T-cell (primary cell): ENCODE measurements around the gene ROBO2. TPM values are rescaled to one million over a fixed set of nuclear protein-coding genes. Genes with fewer than 3 reads are reported as not detected.

Experiments
- ATAC-seq, 4 experiments: fragments of 200-7000 bp in 3 of 4; fragments of 150-1000 bp in 1 of 4; cut with Tn5 transposase; replicated peaks in 1 of 4; 1 replicate in 3 of 4; 2 replicates in 1 of 4; pipeline ENCODE4 v1.10.0; 2021; ENCODE audit warnings: moderate library complexity in 3 of 4, mild to moderate bottlenecking in 2 of 4, moderate number of reproducible peaks in 1 of 4
- CTCF ChIA-PET, 2 donors: fragments of 300-600 bp; sonication (Branson Sonifier 250); formaldehyde crosslinking; loops; one replicate each; lab custom pipeline; 2022; ENCODE audit warnings: antibody characterized with exemption in 2 of 2; lab: Charles Lee
- POLR2A ChIA-PET, 2 donors: fragments of 300-600 bp; sonication (Branson Sonifier 250); formaldehyde crosslinking; loops; one replicate each; lab custom pipeline; 2022; ENCODE audit warnings: antibody characterized with exemption in 2 of 2; lab: Charles Lee
- DNase-seq, 35 experiments: peaks; one replicate each; pipeline versions ENCODE4 v3.0.0 to v3.0.0-alpha.2; 2013 to 2023
- H3K27ac ChIP-seq: one replicate; pipeline ENCODE4 v1.5.1; 2013; ENCODE audit warnings: low read length
- H3K27me3 ChIP-seq, 2 experiments: replicated peaks in 1 of 2; 1 replicate in 1 of 2; 2 replicates in 1 of 2; pipeline versions ENCODE4 v1.6.1 to v1.7.0; 2013; ENCODE audit warnings: low read length in 1 of 2, mixed read lengths in 1 of 2; ENCODE audit not compliant: control insufficient read depth in 2 of 2, insufficient read depth in 2 of 2; ENCODE audit errors: extremely low read depth in 1 of 2
- H3K36me3 ChIP-seq, 2 donors: 1 replicate in 1 of 2; 2 replicates in 1 of 2; pipeline versions ENCODE4 v1.6.1 to v1.7.0; 2013; ENCODE audit warnings: low read length in 1 of 2; ENCODE audit not compliant: control insufficient read depth in 2 of 2, insufficient read depth in 1 of 2; ENCODE audit errors: extremely low read depth in 1 of 2
- H3K4me1 ChIP-seq, 2 experiments: 1 replicate in 1 of 2; 2 replicates in 1 of 2; pipeline versions ENCODE4 v1.6.1 to v1.7.0; 2013; ENCODE audit warnings: low read length in 2 of 2, mixed read lengths in 1 of 2; ENCODE audit not compliant: insufficient read depth in 2 of 2, control insufficient read depth in 1 of 2; ENCODE audit errors: extremely low read depth in 1 of 2
- H3K4me3 ChIP-seq, 2 donors: 1 replicate in 1 of 2; 2 replicates in 1 of 2; pipeline versions ENCODE4 v1.5.1 to v1.7.0; 2013; ENCODE audit warnings: mild to moderate bottlenecking in 2 of 2, low read length in 1 of 2, moderate library complexity in 1 of 2; ENCODE audit not compliant: control insufficient read depth in 1 of 2; ENCODE audit errors: extremely low read depth in 1 of 2
- H3K9me3 ChIP-seq: 2 replicates; pipeline ENCODE4 v1.7.0; 2013
- H3K27ac Mint-ChIP-seq, 2 donors: one replicate each; pipeline ENCODE4 v1.8.0; 2020 to 2021; ENCODE audit warnings: mild to moderate bottlenecking in 2 of 2, mixed read lengths in 2 of 2
- H3K27me3 Mint-ChIP-seq, 2 donors: one replicate each; pipeline ENCODE4 v1.8.0; 2021 to 2022; ENCODE audit warnings: mixed read lengths in 2 of 2
- H3K36me3 Mint-ChIP-seq: one replicate; pipeline ENCODE4 v1.8.0; 2021; ENCODE audit warnings: mixed read lengths
- H3K4me1 Mint-ChIP-seq, 3 donors: one replicate each; pipeline ENCODE4 v1.8.0; 2020 to 2022; ENCODE audit warnings: mixed read lengths in 3 of 3, mild to moderate bottlenecking in 1 of 3
- H3K4me3 Mint-ChIP-seq, 3 donors: one replicate each; pipeline ENCODE4 v1.8.0; 2020 to 2022; ENCODE audit warnings: mild to moderate bottlenecking in 3 of 3, mixed read lengths in 3 of 3, moderate library complexity in 3 of 3
- H3K9me3 Mint-ChIP-seq, 3 donors: one replicate each; pipeline ENCODE4 v1.8.0; 2020 to 2022; ENCODE audit warnings: mixed read lengths in 3 of 3
- WGBS: methylation state at CpG from one replicate; pipeline ENCODE4 v1.1.5; 2013; ENCODE audit warnings: missing lambda C conversion rate; ENCODE audit not compliant: insufficient coverage; 5-methylcytosine and 5-hydroxymethylcytosine counted together
- total RNA-seq, 35 experiments: library from RNA in 6 of 35; stranded (reverse) in 6 of 35; fragments of 120-200 nt in 1 of 35; gene quantifications; one replicate each; pipeline versions ENCODE4 v1.2.1 to v1.2.4 and lab custom pipeline; 2013 to 2026

Gene ROBO2
- total RNA-seq, 5 donors from 2014 or later (not counting 1 experiment from before 2014, with no cell fraction given), result not detected

DNA sequence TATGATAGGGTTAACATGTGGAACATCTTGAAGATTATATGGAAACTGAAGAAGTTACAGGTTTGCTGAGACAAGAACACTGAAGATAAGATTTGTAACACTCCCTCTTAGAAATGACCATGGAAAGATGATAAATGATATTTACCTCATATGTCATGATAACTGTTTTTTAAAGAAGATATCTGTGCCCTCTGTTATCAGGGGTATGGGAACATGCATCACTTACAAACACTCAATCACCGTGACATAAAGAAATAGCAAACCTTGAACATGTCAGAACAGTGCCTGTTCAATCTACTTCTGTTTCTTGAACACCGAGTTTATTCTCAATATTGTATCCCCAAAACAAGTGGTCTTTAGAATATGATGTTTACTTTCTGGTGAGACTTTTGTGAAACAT, 149.4 kb downstream of the ROBO2 start:
- Histone ChIP-seq H3K27me3 (no peaks in the 10 kb centered on the region), H3K27ac (no peak overlapping the region), H3K9me3 (no peaks in the 10 kb centered on the region), H3K4me1 (no peaks in the 10 kb centered on the region), H3K4me3 (no peak overlapping the region), H3K36me3 (no peaks in the 10 kb centered on the region)
- ATAC-seq (no peak), DNase-seq (no peak)
- ChIA-PET POLR2A (no interaction called here), CTCF (no interaction called here)
- WGBS, result no CpG with 5 or more reads among the region's 2 CpGs
- H3K9me3 Mint-ChIP-seq, result peaks cover 10 to 17% (median 11%) of the 10 kb centered on the region in 3 donors
- H3K4me3 Mint-ChIP-seq, result no peak overlapping the region
- H3K4me1 Mint-ChIP-seq, result no peaks in the 10 kb centered on the region
- H3K27me3 Mint-ChIP-seq, result no peaks in the 10 kb centered on the region
- H3K36me3 Mint-ChIP-seq, result no peaks in the 10 kb centered on the region
- no peak overlapping the region for H3K27ac Mint-ChIP-seq

DNA sequence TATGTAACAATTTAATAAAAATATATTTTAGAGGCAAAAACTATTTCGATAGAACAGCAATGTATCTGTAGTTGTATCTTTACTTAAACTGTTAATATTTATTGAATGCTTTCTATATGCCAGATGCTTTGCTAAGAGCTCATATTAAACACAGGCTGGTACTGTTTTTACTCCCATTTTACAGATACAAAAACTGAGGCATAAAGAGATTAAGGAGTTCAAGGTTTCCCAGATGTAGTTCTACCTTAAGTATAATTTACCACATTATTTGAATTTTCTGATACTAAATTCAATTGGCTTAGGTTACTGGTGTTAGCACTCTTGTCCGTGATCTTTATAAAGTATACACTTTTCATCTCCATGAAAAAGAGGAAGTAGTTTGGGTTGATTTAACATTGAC, 149.8 kb downstream of the ROBO2 start:
- H3K4me1 Mint-ChIP-seq, result no peaks in the 10 kb centered on the region
- CTCF ChIA-PET, result no interaction called here
- no peaks in the 10 kb centered on the region for H3K36me3 ChIP-seq
- no peaks in the 10 kb centered on the region for H3K9me3 ChIP-seq
- no peak overlapping the region for H3K27ac Mint-ChIP-seq
- H3K9me3 Mint-ChIP-seq, result peaks cover 8 to 15% (median 11%) of the 10 kb centered on the region in 3 donors
- WGBS, result no CpG with 5 or more reads among the region's 2 CpGs
- H3K4me3 Mint-ChIP-seq, result no peak overlapping the region
- H3K36me3 Mint-ChIP-seq, result no peaks in the 10 kb centered on the region
- H3K27me3 ChIP-seq, result no peaks in the 10 kb centered on the region
- DNase-seq, result no peak
- H3K4me1 ChIP-seq, result no peaks in the 10 kb centered on the region
- ATAC-seq, result no peak
- H3K27me3 Mint-ChIP-seq, result no peaks in the 10 kb centered on the region
- POLR2A ChIA-PET, result no interaction called here
- H3K4me3 ChIP-seq, result no peak overlapping the region
- no peak overlapping the region for H3K27ac ChIP-seq

DNA sequence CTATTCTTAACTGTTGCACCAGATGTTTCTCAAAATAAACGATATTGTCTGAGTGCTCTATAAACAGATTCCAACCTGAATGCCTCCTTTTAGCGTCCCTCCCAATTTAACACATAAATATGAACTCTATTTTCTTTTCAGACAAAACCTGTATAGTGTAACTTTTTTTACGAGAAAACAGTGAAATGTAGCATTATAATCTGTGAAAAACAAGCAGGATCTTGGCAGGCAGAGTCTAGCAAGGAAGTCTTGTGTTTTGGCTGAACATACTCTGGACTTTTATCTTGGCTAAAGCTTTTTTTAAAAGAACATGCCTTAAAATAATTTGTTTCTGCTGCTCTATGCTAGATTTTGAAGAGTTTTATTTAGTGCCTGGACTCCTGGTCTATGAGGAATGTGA, 150.5 kb downstream of the ROBO2 start:
- Mint-ChIP-seq H3K4me1 (no peaks in the 10 kb centered on the region), H3K27ac (no peak overlapping the region), H3K9me3 (peaks cover 3 to 10% (median 7%) of the 10 kb centered on the region in 3 donors), H3K4me3 (no peak overlapping the region), H3K36me3 (no peaks in the 10 kb centered on the region), H3K27me3 (no peaks in the 10 kb centered on the region)
- CTCF ChIA-PET, result no interaction called here
- H3K4me1 ChIP-seq, result no peaks in the 10 kb centered on the region
- no peaks in the 10 kb centered on the region for H3K9me3 ChIP-seq
- no peaks in the 10 kb centered on the region for H3K36me3 ChIP-seq
- H3K27me3 ChIP-seq, result no peaks in the 10 kb centered on the region
- no peak overlapping the region for H3K27ac ChIP-seq
- no peak for DNase-seq
- 40% methylated on average over 1 of the region's 3 CpGs for WGBS
- no peak for ATAC-seq
- no peak overlapping the region for H3K4me3 ChIP-seq
- POLR2A ChIA-PET, result no interaction called here

DNA sequence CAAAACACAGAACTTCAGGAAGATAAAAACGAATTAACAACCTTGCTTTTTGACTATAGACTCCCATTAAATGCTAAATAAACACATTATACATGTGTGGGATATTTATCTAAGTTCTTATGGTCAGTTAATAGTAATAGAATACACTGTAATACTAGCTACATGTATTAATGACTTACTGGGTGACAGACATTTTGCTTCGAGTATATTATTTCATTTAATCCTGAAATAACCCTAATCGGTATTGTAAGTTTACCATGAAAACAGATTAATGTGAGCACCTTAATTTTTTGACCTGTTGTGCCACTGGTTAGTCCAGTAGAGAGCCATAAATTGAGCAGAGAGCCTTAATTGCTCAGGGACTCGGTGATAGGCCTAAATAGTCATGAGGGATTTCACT, 151.1 kb downstream of the ROBO2 start:
- Histone ChIP-seq H3K36me3 (no peaks in the 10 kb centered on the region), H3K4me3 (no peak overlapping the region), H3K4me1 (no peaks in the 10 kb centered on the region), H3K9me3 (no peaks in the 10 kb centered on the region), H3K27ac (no peak overlapping the region), H3K27me3 (no peaks in the 10 kb centered on the region)
- DNase-seq (no peak), ATAC-seq (no peak)
- CTCF ChIA-PET, result no interaction called here
- Mint-ChIP-seq H3K27ac (no peak overlapping the region), H3K27me3 (no peaks in the 10 kb centered on the region), H3K4me1 (no peaks in the 10 kb centered on the region), H3K4me3 (no peak overlapping the region), H3K9me3 (peaks cover 0 to 10% (median 9%) of the 10 kb centered on the region in 3 donors), H3K36me3 (no peaks in the 10 kb centered on the region)
- WGBS, result no CpG with 5 or more reads among the region's 4 CpGs
- POLR2A ChIA-PET, result no interaction called here

DNA sequence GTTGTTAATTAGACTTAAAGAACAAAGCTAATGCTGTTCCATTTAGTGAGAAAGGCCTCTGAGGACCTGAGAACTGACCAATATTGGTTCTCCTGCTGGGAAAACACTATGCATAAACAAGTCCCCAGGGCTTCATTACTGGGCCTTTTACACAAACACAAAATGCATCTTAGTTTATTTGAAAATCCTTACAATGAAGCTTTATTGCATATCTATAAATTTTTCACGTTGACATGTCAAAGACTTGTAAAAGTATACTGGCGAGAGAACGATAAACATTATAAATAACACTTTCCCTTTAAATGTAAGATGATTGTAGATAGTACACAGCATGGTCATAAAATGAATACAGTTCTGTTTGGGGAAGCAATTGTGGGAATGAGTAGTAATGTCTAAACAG, 151.7 kb downstream of the ROBO2 start:
- Histone ChIP-seq H3K4me3 (no peak overlapping the region), H3K9me3 (no peaks in the 10 kb centered on the region), H3K4me1 (no peaks in the 10 kb centered on the region), H3K36me3 (no peaks in the 10 kb centered on the region), H3K27me3 (no peaks in the 10 kb centered on the region), H3K27ac (no peak overlapping the region)
- ChIA-PET CTCF (no interaction called here), POLR2A (no interaction called here)
- WGBS, result no CpG with 5 or more reads among the region's 3 CpGs
- Mint-ChIP-seq H3K9me3 (peaks cover 0 to 10% (median 9%) of the 10 kb centered on the region in 3 donors), H3K27me3 (no peaks in the 10 kb centered on the region), H3K4me1 (no peaks in the 10 kb centered on the region), H3K4me3 (no peak overlapping the region), H3K36me3 (no peaks in the 10 kb centered on the region), H3K27ac (no peak overlapping the region)
- DNase-seq, result no peak
- ATAC-seq, result no peak

DNA sequence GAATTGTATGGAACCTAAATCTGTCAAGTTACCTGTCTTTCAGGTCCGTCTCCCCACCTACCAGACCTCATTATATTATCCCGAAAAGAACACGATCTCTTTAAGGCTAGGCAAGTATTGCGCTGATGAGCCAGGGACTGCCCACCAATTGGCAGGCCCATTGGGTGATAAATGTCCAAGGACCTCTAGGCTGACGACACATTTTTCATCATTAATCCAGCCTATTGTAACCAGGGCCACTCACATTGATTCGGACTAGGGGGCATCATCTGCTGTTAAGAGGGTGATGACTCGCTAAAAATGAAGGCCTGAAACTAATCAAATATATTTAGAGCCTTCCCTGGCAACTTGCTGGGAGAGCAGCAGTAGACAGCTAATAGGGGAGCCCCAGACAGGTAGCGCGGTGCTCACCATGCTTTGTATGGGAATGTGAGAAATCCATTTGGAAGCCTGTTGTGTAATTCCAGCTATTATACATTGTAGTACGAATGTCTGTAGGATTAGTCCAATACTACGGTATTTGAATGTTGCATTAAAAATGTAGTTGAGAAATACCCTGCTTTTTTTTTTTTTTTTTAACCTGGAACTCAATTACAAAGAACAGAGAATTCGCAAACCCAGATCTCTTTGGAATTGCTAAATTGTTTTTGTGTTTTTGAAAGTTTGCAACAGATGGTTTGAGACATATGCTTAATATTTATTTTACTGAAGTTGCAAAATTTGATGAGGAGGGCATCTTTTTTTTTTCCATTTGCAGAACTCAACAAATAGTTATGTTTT, 156.1 kb downstream of the ROBO2 start:
- Histone ChIP-seq H3K36me3 (no peaks in the 10 kb centered on the region), H3K27me3 (no peaks in the 10 kb centered on the region), H3K27ac (no peak overlapping the region), H3K4me1 (no peaks in the 10 kb centered on the region), H3K4me3 (no peak overlapping the region), H3K9me3 (no peaks in the 10 kb centered on the region)
- H3K4me1 Mint-ChIP-seq, result no peaks in the 10 kb centered on the region
- ATAC-seq, result no peak
- ChIA-PET POLR2A (no interaction called here), CTCF (no interaction called here)
- H3K27ac Mint-ChIP-seq, result no peak overlapping the region
- no peak for DNase-seq
- WGBS, result 90% methylated on average over 6 of the region's 12 CpGs
- H3K4me3 Mint-ChIP-seq, result no peak overlapping the region
- H3K9me3 Mint-ChIP-seq, result peaks cover 4 to 19% (median 8%) of the 10 kb centered on the region in 3 donors
- H3K27me3 Mint-ChIP-seq, result no peaks in the 10 kb centered on the region
- H3K36me3 Mint-ChIP-seq, result no peaks in the 10 kb centered on the region
